Measurements from ENCODE around the gene SDHB.

GRCh38 chr1:16996845-16997244, 57.0 kb downstream of the SDHB start:
- TF ChIP-seq CTCF (IDR thresholded peaks at IDR 0.05), result no peak
- no peak for TF ChIP-seq POLR2AphosphoS5 (IDR thresholded peaks at IDR 0.05)
- no peak for TF ChIP-seq EP300 (IDR thresholded peaks at IDR 0.05)

All from sigmoid colon (tissue), 4 donors.